ENCODE data around the gene EPS8L2. TPM values are rescaled to one million over a fixed set of nuclear protein-coding genes. Genes with fewer than 3 reads are reported as not detected.

The EPS8L2 gene
- total and polyA plus RNA-seq, 9 of the 15 experiments (the other 6 are each of a cell fraction or from before 2014, with no cell fraction given), result 0.75 to 17.0 (median 3.7) TPM

- TF ChIP-seq TCF3 (CRISPR knock-in tag; IDR thresholded peaks at IDR 0.05) (peak; percentile 86), SP1 (CRISPR knock-in tag; IDR thresholded peaks at IDR 0.05) (no peak), ZBTB8A (IDR thresholded peaks at IDR 0.05; ENCODE audit: partially characterized antibody) (no peak), SMARCB1 (IDR thresholded peaks at IDR 0.05; ENCODE audit: insufficient read length, low read depth) (no peak)
Observed at GRCh38 chr11:690738-691633, 15.0 kb upstream of the EPS8L2 start (continued).

GRCh38 chr11:691710-692590, 14.1 kb upstream of the EPS8L2 start:
- no TSS peak for BruUV-seq (replicated peaks)
- in situ Hi-C loops (cut with MboI), result no loop called here
- no peak for ATAC-seq
- Histone ChIP-seq H4K20me1 (replicated peaks; ENCODE audit: control insufficient read depth, insufficient read depth, low read length) (peaks cover 6% of the 10 kb centered on the region), H3K4me2 (ENCODE audit: insufficient read depth, low read length) (peak overlapping the region; percentile 47; the same call in 1 of the 2 replicates), H3K4me3 (no peak overlapping the region), H3K79me2 (ENCODE audit: control insufficient read depth, insufficient read depth, low read length) (peaks cover 74% of the 10 kb centered on the region), H3K9ac (ENCODE audit: insufficient read depth in 1 of 2, low read depth in 2 of 2, low read length in 2 of 2) (peak overlapping the region in 1 of 2 experiments; percentile 85; a peak in 2 of 4 replicates), H3K36me3 (ENCODE audit: control insufficient read depth, insufficient read depth, low read length) (peaks cover 42% of the 10 kb centered on the region; the same call in 2 of the 3 replicates), H3K4me1 (replicated peaks in 1 of 2; ENCODE audit: control insufficient read depth in 2 of 2, insufficient read depth in 2 of 2, low read length in 2 of 2) (peaks cover 26 to 63% of the 10 kb centered on the region in 2 experiments), H3K27ac (ENCODE audit: extremely low read depth, low read depth, low read length) (peak overlapping the region; percentile 49; the same call in 2 of the 3 replicates), H2AFZ (ENCODE audit: low read depth, low read length) (no peak overlapping the region), H3K27me3 (ENCODE audit: control insufficient read depth in 2 of 2, insufficient read depth in 2 of 2, low read length in 2 of 2) (no peaks in the 10 kb centered on the region), H3K9me1 (ENCODE audit: control insufficient read depth, insufficient read depth, low read length) (peaks cover 4% of the 10 kb centered on the region), H3K9me3 (replicated peaks; ENCODE audit: control insufficient read depth, insufficient read depth, low read depth, low read length) (no peaks in the 10 kb centered on the region)
- TF ChIP-seq RB1 (IDR thresholded peaks at IDR 0.05; ENCODE audit: low read depth) (0 out of 2 replicates have a peak, but pooled peaks have one; percentile 16), ZFP91 (CRISPR knock-in tag; IDR thresholded peaks at IDR 0.05) (no peak), STAG1 (CRISPR knock-in tag; IDR thresholded peaks at IDR 0.05; ENCODE audit: borderline replicate concordance) (0 out of 2 replicates have a peak, but pooled peaks have one; percentile 32), ZSCAN32 (CRISPR knock-in tag; IDR thresholded peaks at IDR 0.05) (no peak), USF2 (CRISPR knock-in tag; IDR thresholded peaks at IDR 0.05) (peak; percentile 17; the same call in 1 of the 2 replicates), CBFA2T3 (IDR thresholded peaks at IDR 0.05) (peak; percentile 9; the same call in 1 of the 2 replicates), EGR1 (conservative IDR thresholded peaks at IDR 0.05) (0 out of 2 replicates have a peak, but pooled peaks have one; percentile 10), POLR2G (IDR thresholded peaks at IDR 0.05; ENCODE audit: low read depth, low read length) (0 out of 2 replicates have a peak, but pooled peaks have one; percentile 23)
- FAIRE-seq, result no peak
- 56% methylated on average over 15 of the region's 18 CpGs for WGBS (ENCODE audit: insufficient coverage, low coverage, missing lambda C conversion rate)
- peak in 1 of 4 experiments; percentile 45 for DNase-seq (ENCODE audit: extremely low read depth in 1 of 4, low spot score in 3 of 4)
- ChIA-PET POLR2A (interaction anchor here (0.5 to 2.6 kb wide), 9 partner anchors 9 to 833 kb away, joined by 3 to 19 read pairs (median 4); no protein-coding TSS in a partner anchor), CTCF (ENCODE audit: low intra/inter-chr PET ratio) (no interaction called here)
- intact Hi-C loops (cut with micrococcal nuclease), result loop anchor here (10.0 kb wide), 1 partner anchor 137 kb away; no protein-coding TSS in a partner anchor
